ENCODE results near the gene AGFG1.
A peak's percentile ranks its signal among the peaks of the same experiment; 100 is the strongest.

The AGFG1 gene, protein sequence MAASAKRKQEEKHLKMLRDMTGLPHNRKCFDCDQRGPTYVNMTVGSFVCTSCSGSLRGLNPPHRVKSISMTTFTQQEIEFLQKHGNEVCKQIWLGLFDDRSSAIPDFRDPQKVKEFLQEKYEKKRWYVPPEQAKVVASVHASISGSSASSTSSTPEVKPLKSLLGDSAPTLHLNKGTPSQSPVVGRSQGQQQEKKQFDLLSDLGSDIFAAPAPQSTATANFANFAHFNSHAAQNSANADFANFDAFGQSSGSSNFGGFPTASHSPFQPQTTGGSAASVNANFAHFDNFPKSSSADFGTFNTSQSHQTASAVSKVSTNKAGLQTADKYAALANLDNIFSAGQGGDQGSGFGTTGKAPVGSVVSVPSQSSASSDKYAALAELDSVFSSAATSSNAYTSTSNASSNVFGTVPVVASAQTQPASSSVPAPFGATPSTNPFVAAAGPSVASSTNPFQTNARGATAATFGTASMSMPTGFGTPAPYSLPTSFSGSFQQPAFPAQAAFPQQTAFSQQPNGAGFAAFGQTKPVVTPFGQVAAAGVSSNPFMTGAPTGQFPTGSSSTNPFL

DNA sequence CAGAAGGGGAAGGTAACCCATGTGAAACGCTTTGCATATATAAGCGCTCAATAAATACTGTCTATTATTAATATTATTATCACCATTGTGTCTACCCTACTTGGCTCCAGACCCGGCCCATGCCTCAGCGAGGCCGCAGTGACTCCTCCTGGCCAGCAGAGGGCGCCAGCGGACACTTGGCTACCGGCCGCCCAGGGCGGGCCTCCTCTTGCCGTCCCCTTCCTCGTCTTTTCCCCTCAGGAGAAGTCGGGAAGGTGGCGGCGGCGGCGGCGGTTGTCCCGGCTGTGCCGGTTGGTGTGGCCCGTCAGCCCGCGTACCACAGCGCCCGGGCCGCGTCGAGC, at the start of gene AGFG1:
Gene AGFG1, plus strand, starts transcription at position 233 of the 341 bp plus-strand sequence. CDS start 266 bp downstream, outside the sequence.
- peak; percentile 89 for ATAC-seq
- H3K4me3 Mint-ChIP-seq: peak within 1 kb of the TSS; percentile 80
- H3K9me3 Mint-ChIP-seq: no peaks in the 10 kb centered on the region
- peaks cover 22% of the 10 kb centered on the region for H3K4me1 Mint-ChIP-seq
- peak within 1 kb of the TSS; percentile 89 for H3K27ac Mint-ChIP-seq
- peaks cover 9% of the 10 kb centered on the region for H3K36me3 Mint-ChIP-seq
- DNase-seq (ENCODE audit: low spot score in 2 of 2): peak; percentile 95 to 96

DNA sequence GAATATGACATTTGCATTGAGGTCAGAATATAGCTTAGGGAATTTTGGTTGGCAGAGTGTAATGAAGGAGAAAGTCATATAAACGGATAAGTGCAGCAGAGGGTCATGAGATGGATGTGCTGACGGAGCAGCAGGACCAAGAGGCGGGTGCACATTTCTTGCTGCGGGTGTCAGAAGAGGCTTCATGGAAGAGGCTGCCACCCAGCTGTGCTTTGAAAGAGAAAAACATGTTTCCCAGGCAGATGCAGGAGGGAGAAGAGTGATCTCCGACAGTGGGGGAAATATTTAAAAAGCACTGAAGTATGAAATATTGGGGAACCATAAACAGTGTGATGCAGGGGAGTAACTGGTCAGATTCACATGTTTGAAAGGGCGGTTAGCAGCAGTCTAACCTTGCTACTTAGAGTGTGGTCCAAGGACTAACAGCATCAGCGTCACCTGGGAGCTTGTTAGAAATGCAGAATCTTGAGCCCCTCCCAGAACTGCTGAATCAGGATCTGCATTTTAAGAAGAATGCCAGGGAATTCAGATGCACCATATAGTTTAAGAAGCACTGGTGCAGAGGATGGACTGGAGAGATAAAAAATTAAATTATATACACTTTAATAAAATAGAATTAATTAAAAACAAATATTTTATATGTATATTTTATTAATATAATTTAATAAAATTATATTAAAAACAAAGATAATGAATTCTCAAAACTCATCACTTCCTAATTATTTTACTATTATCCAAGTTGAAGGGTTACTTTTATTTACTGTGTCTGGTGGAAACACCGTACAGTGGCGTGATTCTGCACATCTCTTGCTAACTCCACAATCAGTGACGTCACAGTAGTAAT, 48.1 kb upstream of the AGFG1 start:
- Mint-ChIP-seq H3K27ac (no peak overlapping the region), H3K4me3 (no peak overlapping the region)
- no peak for ATAC-seq

DNA sequence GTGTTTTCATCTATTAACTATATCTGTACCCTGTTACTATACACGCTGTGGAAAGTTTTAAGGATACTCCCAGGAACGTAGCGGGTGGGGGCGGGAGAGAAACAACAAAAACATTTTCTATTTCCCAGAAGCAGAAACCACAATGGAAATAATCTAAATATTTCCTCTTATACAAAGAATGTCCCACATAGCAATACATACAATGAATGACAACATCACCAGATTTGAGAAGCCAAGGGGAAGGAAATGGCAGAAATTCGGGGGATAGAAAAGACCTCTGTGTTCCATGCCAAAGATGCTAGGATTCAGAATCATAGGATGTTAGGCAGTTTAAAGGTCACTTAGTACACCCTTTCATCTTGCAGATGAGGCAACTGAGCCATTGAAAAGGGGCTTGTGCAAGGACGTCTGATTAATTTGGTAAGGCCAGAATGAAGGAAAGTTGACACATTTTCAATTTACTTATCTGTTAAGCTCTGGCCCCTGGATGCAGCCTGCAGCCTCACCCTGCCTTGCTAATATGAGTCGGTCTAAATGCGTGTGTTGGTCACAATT, 43.1 kb upstream of the AGFG1 start:
- Mint-ChIP-seq H3K9me3 (peaks cover 9% of the 10 kb centered on the region), H3K4me1 (no peaks in the 10 kb centered on the region), H3K36me3 (no peaks in the 10 kb centered on the region), H3K4me3 (no peak overlapping the region), H3K27ac (no peak overlapping the region)
- no peak for DNase-seq (ENCODE audit: low spot score in 2 of 2)
- no peak for ATAC-seq

More for the DNA sequence above, 48.1 kb upstream of the AGFG1 start:
- Mint-ChIP-seq H3K36me3 (no peaks in the 10 kb centered on the region), H3K9me3 (no peaks in the 10 kb centered on the region), H3K4me1 (no peaks in the 10 kb centered on the region)
- DNase-seq (ENCODE audit: low spot score in 2 of 2): no peak

DNA sequence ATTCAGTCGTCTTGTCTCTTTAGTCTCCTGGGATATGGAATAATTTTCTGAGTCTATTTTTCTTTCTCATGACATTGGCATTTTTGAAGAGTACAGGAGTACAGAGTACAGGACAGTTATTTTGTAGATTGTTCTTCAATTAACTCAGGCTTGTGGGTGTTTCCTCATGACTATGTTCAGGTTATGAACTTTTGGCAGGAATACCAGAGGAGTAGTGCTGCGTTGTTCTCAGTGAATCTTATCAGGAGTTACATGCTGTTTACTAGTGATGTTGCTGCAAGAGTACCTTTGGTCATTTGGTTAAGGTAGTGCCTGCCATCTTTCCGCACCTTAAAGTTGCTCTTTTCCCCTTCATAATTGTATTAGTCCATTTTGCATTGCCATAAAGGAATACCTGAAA, 41.3 kb upstream of the AGFG1 start:
- H3K27ac Mint-ChIP-seq: no peak overlapping the region
- ATAC-seq (no peak), DNase-seq (ENCODE audit: low spot score in 2 of 2) (no peak)
- no peaks in the 10 kb centered on the region for H3K4me1 Mint-ChIP-seq
- peaks cover 9% of the 10 kb centered on the region for H3K9me3 Mint-ChIP-seq
- H3K36me3 Mint-ChIP-seq: no peaks in the 10 kb centered on the region
- no peak overlapping the region for H3K4me3 Mint-ChIP-seq

DNA sequence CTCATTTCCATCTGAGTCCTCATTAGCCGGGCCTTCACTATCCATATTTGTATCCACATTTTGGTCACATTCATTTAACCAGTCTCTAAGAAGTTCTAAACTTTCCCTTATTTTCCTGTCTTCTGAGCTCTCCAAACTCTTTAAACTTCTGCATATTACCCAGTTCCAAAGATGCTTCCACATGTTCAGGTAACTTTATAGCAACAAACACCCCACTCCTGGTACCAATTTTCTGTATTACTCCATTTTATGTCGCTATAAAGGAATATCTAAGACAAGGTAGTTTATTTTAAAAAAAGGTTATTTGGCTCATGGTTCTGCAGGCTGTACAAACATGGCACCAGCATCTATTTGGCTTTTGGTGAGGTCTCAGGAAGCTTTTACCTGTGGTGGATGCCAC, 38.8 kb upstream of the AGFG1 start:
- ATAC-seq: no peak
- Mint-ChIP-seq H3K4me3 (no peak overlapping the region), H3K36me3 (no peaks in the 10 kb centered on the region), H3K9me3 (peaks cover 9% of the 10 kb centered on the region), H3K27ac (no peak overlapping the region), H3K4me1 (no peaks in the 10 kb centered on the region)
- no peak for DNase-seq (ENCODE audit: low spot score in 2 of 2)

DNA sequence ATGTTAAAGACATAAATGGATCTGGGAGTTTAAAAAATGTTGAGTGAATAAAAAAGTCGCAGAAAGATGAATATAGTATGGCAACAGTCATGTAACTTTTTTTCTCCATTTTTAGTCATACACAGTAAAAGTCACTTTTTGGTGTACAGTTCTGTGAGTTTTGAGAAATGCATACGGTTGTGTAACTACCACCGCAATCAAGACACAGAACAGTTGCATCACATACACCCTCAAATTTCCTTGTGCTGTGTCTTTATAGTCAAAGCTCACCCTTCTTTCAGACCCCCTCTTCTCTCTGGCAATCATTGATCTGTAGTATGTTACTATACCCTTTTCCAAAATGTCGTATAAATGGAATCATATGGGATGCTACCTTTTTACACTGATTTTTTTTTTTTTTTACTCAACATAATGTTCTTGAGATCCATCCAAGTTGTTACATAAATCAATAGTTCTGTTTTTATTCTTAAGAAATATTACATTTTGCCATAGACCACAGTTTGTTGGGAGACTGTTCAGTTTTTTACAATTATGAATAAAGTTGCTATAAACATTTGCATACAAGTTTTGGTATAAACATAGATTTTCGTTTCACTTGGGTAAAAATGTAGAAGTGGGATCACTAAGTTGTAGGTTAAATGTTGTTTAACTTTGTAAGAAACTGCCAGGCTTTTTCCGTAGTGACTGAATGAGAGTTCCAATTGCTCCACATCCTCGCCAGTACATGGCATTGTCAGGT, 35.4 kb upstream of the AGFG1 start:
- no peaks in the 10 kb centered on the region for H3K4me1 Mint-ChIP-seq
- H3K36me3 Mint-ChIP-seq: no peaks in the 10 kb centered on the region
- peaks cover 9% of the 10 kb centered on the region for H3K9me3 Mint-ChIP-seq
- ATAC-seq: no peak
- H3K4me3 Mint-ChIP-seq: no peak overlapping the region
- no peak for DNase-seq (ENCODE audit: low spot score in 2 of 2)
- no peak overlapping the region for H3K27ac Mint-ChIP-seq

DNA sequence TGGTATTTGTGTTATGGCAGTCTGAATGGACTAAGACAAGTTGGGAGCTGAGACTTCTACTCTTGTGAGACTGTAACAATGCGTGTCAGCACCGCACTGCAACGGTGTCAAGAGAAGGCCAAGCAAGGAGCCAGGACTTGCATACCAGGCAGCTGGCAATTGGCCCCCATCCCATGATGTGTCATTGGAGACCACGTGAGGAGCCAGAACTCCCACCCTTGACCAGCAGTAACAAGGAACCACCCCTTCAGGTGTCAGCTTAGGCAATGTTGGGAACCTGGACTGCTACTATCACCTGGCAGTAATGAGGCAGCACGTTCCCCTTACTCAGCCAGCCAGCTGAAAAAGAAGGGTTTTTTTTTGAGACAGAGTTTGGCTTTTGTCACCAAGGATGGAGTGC, 32.7 kb upstream of the AGFG1 start:
- H3K4me1 Mint-ChIP-seq: no peaks in the 10 kb centered on the region
- H3K9me3 Mint-ChIP-seq: no peaks in the 10 kb centered on the region
- H3K36me3 Mint-ChIP-seq: no peaks in the 10 kb centered on the region
- ATAC-seq (no peak), DNase-seq (ENCODE audit: low spot score in 2 of 2) (no peak)
- no peak overlapping the region for H3K27ac Mint-ChIP-seq
- H3K4me3 Mint-ChIP-seq: no peak overlapping the region

DNA sequence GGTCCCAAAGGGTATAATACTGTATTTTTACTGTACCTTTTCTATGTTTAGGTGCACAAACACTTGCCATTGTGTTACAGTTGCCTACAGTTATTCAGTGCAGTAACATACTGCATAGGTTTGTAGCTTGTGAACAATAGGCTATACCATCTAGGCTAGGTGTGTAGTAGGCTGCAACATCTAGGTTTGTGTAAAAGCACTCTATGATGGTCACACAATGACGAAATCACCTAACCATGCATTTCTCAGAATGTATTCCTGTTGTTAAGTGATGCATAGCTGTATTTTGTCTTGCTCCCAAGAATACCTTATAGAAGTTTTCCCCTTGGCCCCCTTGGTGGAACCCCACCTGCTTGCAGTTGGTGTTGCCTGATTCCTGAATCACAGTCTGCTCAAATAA, 29.3 kb upstream of the AGFG1 start:
- no peak for DNase-seq (ENCODE audit: low spot score in 2 of 2)
- H3K27ac Mint-ChIP-seq: no peak overlapping the region
- no peaks in the 10 kb centered on the region for H3K9me3 Mint-ChIP-seq
- H3K4me3 Mint-ChIP-seq: no peak overlapping the region
- H3K36me3 Mint-ChIP-seq: no peaks in the 10 kb centered on the region
- ATAC-seq: no peak
- H3K4me1 Mint-ChIP-seq: no peaks in the 10 kb centered on the region

DNA sequence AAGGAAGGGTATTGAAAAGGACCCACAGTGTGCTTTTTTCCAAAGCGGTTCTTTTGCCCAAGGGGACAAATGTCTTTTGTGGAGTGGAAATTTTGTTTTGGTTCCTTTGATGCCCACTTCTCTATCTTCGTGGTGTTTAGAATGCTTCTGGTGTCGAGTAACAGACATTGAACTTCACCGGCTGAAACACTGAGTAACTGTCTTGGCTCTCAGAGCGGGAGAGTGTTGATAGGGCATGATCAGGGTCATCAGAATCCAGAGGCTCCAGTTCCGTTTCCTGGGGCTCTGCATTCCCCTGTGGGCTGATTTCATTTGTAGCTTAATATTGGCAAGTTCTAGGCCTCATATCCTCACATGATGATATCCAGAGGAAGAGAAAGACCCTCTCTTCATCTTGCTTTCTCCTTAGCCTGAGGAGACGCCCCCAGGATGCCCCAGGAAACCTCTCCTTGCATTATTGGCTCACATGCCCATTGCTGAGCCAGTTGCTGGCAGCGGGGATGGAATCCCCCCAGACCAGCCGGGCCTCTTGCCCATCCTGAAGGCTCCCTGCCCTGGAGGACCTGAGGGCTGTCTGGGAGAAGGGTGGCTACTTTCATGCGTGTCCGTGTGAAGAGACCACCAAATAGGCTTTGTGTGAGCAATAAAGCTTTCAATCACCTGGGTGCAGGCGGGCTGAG, 27.9 kb upstream of the AGFG1 start:
- no peaks in the 10 kb centered on the region for H3K36me3 Mint-ChIP-seq
- H3K4me3 Mint-ChIP-seq: no peak overlapping the region
- no peak for ATAC-seq
- no peak overlapping the region for H3K27ac Mint-ChIP-seq
- no peak for DNase-seq (ENCODE audit: low spot score in 2 of 2)
- H3K4me1 Mint-ChIP-seq: no peaks in the 10 kb centered on the region
- no peaks in the 10 kb centered on the region for H3K9me3 Mint-ChIP-seq

DNA sequence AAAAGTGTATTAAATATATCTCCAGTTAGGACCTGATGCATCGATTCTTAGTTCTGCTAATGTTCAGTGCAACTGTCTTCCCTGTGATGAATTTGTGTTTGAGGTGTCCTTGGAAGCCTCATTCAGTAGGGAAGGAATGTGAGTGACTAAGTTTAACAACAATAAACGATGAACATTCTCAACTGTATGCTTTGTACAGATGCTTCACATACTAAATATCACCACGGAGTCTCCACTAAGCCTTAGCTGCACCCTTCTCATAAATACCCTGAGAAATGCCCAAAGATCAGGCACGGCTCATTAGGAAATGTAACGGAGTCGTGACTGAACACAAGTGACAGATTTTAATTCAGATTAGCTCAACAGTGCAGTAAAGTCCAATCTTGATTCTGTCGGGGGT, 24.4 kb upstream of the AGFG1 start:
- no peak for ATAC-seq

DNA sequence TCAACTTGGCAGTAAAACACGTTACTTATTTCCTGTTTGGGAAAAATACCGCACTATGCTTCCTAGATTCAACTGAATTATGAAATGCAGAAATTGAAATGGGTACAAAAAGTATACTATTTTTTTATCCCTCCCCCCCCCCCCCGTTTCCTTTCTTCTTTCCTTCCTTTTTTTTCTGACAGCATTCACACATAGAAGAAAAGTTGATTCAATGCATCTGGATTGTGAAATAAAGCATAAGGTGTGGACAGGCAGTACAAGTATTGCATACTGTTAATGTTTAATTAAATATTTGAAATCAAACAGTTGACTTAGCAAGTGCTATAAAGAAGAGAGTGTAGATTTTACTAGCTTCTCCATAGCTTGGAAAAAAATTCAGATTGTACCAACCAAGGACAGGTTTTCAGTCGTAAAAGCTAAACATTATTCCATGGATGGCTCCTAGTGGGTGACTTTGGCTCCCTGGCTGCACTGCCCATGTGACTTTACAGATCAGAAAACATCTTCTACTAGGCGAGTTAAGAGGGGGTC, 21.6 kb upstream of the AGFG1 start:
- no peak overlapping the region for H3K4me3 Mint-ChIP-seq
- no peaks in the 10 kb centered on the region for H3K36me3 Mint-ChIP-seq
- ATAC-seq: no peak
- no peak overlapping the region for H3K27ac Mint-ChIP-seq
- DNase-seq (ENCODE audit: low spot score in 2 of 2): no peak
- no peaks in the 10 kb centered on the region for H3K4me1 Mint-ChIP-seq
- H3K9me3 Mint-ChIP-seq: no peaks in the 10 kb centered on the region

More for the DNA sequence above, 24.4 kb upstream of the AGFG1 start:
- DNase-seq (ENCODE audit: low spot score in 2 of 2): no peak
- no peaks in the 10 kb centered on the region for H3K4me1 Mint-ChIP-seq
- no peaks in the 10 kb centered on the region for H3K36me3 Mint-ChIP-seq
- H3K27ac Mint-ChIP-seq: no peak overlapping the region
- H3K4me3 Mint-ChIP-seq: no peak overlapping the region
- no peaks in the 10 kb centered on the region for H3K9me3 Mint-ChIP-seq

DNA sequence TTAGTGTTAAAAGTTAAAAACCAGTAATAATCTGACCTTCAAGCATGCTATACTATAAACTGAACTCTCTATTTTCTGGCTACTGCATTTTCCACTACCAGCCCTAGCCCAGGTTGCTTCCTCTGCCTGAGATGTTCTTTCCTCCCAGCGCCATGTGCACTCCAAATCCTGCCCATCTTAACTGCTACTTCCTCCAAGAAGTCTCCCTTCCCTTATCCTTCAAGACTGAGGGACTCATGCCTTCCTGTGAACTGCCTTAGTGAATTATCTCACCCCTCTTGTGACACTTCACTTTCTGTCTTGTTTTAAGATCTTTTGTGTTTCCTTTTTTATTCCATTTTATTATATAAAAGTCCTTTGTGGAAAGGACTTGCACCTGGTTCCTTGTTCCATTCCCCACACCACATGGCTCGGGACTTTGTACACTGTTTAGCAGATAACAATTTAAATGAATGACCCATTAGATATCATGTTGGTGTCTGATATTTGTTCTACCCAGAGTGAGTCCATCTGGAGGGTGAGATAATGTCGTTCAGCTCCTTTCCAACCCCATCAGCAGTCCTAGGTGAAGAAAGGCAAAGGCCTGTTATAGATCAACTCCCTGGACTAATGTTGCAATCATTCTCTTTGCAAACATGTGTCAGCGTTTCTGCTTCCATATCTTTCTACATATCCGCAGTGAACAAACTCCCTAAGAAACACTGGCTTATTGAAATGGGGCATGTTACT, 20.9 kb upstream of the AGFG1 start:
- no peaks in the 10 kb centered on the region for H3K4me1 Mint-ChIP-seq

DNA sequence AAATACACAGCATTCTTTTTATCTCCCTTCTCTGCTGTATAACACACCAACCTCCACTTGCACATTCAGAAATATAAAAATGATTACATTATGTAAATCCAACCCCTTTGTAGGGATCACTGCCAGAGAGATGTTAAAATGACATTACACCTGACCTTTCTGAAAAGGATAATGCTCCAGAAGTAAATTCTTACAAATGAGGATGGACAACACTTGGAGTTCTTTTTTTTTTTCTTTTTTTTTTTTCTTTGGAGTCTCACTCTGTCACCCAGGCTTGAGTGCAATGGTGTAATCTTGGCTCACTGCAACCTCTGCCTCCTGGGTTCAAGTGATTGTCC, 20.3 kb upstream of the AGFG1 start:
- no peaks in the 10 kb centered on the region for H3K4me1 Mint-ChIP-seq
- ATAC-seq: no peak
- no peak overlapping the region for H3K4me3 Mint-ChIP-seq
- no peak for DNase-seq (ENCODE audit: low spot score in 2 of 2)
- H3K27ac Mint-ChIP-seq: no peak overlapping the region
- H3K36me3 Mint-ChIP-seq: no peaks in the 10 kb centered on the region
- no peaks in the 10 kb centered on the region for H3K9me3 Mint-ChIP-seq

More for the DNA sequence above, 20.9 kb upstream of the AGFG1 start:
- H3K4me3 Mint-ChIP-seq: no peak overlapping the region
- H3K27ac Mint-ChIP-seq: no peak overlapping the region
- ATAC-seq (no peak), DNase-seq (ENCODE audit: low spot score in 2 of 2) (no peak)
- no peaks in the 10 kb centered on the region for H3K36me3 Mint-ChIP-seq
- H3K9me3 Mint-ChIP-seq: no peaks in the 10 kb centered on the region

DNA sequence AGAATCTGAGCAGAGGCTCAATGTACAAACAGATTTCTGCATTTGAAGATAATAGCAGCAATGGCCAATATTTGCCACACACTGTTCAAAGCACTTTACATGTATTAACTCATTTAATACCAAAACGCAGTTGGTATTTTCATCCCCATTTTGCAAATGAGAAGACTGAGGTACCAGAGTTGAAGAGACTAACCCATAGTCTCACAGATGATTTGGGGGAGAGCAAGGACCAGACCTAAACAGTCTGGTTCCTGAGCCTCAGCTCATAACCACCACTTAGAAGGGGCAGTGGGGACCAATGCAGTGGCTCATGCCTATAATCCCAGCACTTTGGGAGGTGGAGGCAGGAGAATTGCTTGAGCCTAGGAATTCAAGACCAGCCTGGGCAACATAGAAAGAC, 18.1 kb upstream of the AGFG1 start:
- H3K4me1 Mint-ChIP-seq: no peaks in the 10 kb centered on the region
- no peaks in the 10 kb centered on the region for H3K9me3 Mint-ChIP-seq
- ATAC-seq: no peak
- no peaks in the 10 kb centered on the region for H3K36me3 Mint-ChIP-seq
- DNase-seq (ENCODE audit: low spot score in 2 of 2): no peak
- no peak overlapping the region for H3K27ac Mint-ChIP-seq
- H3K4me3 Mint-ChIP-seq: no peak overlapping the region
